ENCODE measurements around the gene NEMP1. TPM values are rescaled to one million over a fixed set of nuclear protein-coding genes. Genes with fewer than 3 reads are reported as not detected.

Gene NEMP1
- total and polyA plus RNA-seq, 4 donors, result 1.4 to 10.9 (median 3.2) TPM

- peak; percentile 77 for DNase-seq (ENCODE audit: low spot score)
- Histone ChIP-seq H3K4me1 (ENCODE audit: control insufficient read depth in 4 of 4, insufficient read depth in 4 of 4, low read length in 3 of 4) (peaks cover 7 to 45% (median 33%) of the 10 kb centered on the region in 4 donors), H3K27ac (ENCODE audit: low read depth in 1 of 2, low read length in 2 of 2) (peak overlapping the region; percentile 99), H3K4me3 (ENCODE audit: low read depth in 1 of 3, low read length in 3 of 3) (peak overlapping the region; percentile 71 to 93 (median 86)), H3K9ac (ENCODE audit: low read depth in 1 of 2, low read length in 2 of 2) (peak overlapping the region; percentile 98 to 99), H3K27me3 (ENCODE audit: control insufficient read depth in 4 of 4, insufficient read depth in 4 of 4, low read length in 3 of 4) (no peaks in the 10 kb centered on the region), H3K36me3 (ENCODE audit: control insufficient read depth in 4 of 4, insufficient read depth in 3 of 4, low read depth in 1 of 4, low read length in 3 of 4) (peaks cover 11 to 21% (median 15%) of the 10 kb centered on the region in 4 donors), H3K9me3 (ENCODE audit: control insufficient read depth in 4 of 4, low read length in 3 of 4) (no peaks in the 10 kb centered on the region)
- whole genome bisulfite sequencing, result 3% methylated on average over 28 of the region's 28 CpGs
- TF ChIP-seq ATF3 (IDR thresholded peaks at IDR 0.05), result no peak
- TF ChIP-seq SP1 (IDR thresholded peaks at IDR 0.05), result peak; percentile 21
- no peak for TF ChIP-seq REST (IDR thresholded peaks at IDR 0.05)
- TF ChIP-seq FOXA1 (IDR thresholded peaks at IDR 0.05), result no peak
- no peak for TF ChIP-seq YY1 (IDR thresholded peaks at IDR 0.05)
- no peak for TF ChIP-seq FOXA2 (IDR thresholded peaks at IDR 0.05)
- peak in 1 of 2 donors; percentile 34 for TF ChIP-seq RXRA (IDR thresholded peaks at IDR 0.05)
- TF ChIP-seq HNF4G (IDR thresholded peaks at IDR 0.05), result no peak
- TF ChIP-seq, protein P1, sequence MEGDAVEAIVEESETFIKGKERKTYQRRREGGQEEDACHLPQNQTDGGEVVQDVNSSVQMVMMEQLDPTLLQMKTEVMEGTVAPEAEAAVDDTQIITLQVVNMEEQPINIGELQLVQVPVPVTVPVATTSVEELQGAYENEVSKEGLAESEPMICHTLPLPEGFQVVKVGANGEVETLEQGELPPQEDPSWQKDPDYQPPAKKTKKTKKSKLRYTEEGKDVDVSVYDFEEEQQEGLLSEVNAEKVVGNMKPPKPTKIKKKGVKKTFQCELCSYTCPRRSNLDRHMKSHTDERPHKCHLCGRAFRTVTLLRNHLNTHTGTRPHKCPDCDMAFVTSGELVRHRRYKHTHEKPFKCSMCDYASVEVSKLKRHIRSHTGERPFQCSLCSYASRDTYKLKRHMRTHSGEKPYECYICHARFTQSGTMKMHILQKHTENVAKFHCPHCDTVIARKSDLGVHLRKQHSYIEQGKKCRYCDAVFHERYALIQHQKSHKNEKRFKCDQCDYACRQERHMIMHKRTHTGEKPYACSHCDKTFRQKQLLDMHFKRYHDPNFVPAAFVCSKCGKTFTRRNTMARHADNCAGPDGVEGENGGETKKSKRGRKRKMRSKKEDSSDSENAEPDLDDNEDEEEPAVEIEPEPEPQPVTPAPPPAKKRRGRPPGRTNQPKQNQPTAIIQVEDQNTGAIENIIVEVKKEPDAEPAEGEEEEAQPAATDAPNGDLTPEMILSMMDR (IDR thresholded peaks at IDR 0.05; ENCODE audit: low read depth, low read length, missing input control), result no peak
- TF ChIP-seq MAX (IDR thresholded peaks at IDR 0.05), result no peak
- TF ChIP-seq EGR1 (IDR thresholded peaks at IDR 0.05; ENCODE audit: low read depth in 2 of 2), result peak in 1 of 2 donors; percentile 29
- TF ChIP-seq, protein P2, sequence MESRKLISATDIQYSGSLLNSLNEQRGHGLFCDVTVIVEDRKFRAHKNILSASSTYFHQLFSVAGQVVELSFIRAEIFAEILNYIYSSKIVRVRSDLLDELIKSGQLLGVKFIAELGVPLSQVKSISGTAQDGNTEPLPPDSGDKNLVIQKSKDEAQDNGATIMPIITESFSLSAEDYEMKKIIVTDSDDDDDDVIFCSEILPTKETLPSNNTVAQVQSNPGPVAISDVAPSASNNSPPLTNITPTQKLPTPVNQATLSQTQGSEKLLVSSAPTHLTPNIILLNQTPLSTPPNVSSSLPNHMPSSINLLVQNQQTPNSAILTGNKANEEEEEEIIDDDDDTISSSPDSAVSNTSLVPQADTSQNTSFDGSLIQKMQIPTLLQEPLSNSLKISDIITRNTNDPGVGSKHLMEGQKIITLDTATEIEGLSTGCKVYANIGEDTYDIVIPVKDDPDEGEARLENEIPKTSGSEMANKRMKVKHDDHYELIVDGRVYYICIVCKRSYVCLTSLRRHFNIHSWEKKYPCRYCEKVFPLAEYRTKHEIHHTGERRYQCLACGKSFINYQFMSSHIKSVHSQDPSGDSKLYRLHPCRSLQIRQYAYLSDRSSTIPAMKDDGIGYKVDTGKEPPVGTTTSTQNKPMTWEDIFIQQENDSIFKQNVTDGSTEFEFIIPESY (IDR thresholded peaks at IDR 0.05), result no peak
- no peak for TF ChIP-seq GABPA (IDR thresholded peaks at IDR 0.05 in 1 of 2, conservative IDR thresholded peaks at IDR 0.05 in 1 of 2)
- peak; percentile 11 for TF ChIP-seq NR2F2 (IDR thresholded peaks at IDR 0.05)
- TF ChIP-seq JUND (IDR thresholded peaks at IDR 0.05), result no peak
- no peak for TF ChIP-seq TAF1 (conservative IDR thresholded peaks at IDR 0.05)
- peak; percentile 40 to 55 for TF ChIP-seq HNF4A (conservative IDR thresholded peaks at IDR 0.05)
- peak in 1 of 2 donors; percentile 60 for TF ChIP-seq RAD21 (IDR thresholded peaks at IDR 0.05)
Observed at GRCh38 chr12:57110104-57111030, 31.8 kb upstream of the NEMP1 start.

Measured in liver (tissue), 9 donors.